GM21825 (cell line): ENCODE data around the gene SIGLEC1.

Source experiments
- ATAC-seq: cut with Tn5 transposase; IDR thresholded peaks from one replicate; pipeline ENCODE4 v1.9.1; 2021; ENCODE audit warnings: mild to moderate bottlenecking, moderate library complexity; ENCODE audit not compliant: unreplicated experiment

SIGLEC1 gene

DNA sequence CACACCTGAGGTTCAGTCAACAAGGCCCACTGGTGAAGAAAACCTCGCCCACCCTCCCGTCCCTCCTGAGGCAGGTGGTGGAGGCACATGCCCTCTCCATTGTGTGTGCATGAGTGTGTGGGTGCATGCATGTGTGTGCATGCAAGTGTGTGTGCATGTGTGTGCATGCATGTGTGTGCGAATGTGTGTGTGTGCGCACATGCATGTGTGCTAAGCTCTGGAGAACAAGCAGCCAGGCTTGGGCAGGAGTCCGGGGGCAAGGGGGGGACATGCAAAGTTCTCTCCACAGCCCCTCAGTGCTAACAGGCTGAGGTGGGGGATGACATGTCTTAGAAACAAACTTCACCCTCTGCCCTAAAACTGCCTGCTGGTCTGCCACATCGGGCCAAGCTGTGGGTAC, 17.0 kb upstream of the SIGLEC1 start:
- ATAC-seq = no peak

- no peak for ATAC-seq
These were observed 16.5 kb upstream of the SIGLEC1 start for GRCh38 chr20:3728876-3729275.

DNA sequence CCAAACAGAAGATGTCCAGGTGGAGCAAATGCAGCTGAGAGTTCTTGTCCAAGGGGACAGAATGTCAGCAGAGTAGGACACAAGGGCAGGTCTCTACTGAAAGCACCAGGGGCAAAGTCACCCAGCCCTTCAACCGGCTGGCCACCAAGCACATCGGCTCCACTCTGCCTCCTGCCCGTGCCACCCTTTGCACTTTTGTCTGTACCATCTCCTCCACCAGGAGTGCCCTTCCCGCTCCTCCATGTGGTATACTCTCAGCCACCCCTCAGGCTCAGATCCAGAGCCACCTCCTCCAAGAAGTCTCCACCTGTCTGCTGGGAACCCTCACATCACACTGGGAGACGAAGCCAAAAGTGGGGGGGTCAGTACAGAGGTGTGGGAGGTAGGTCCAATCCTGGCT, 16.0 kb upstream of the SIGLEC1 start:
- ATAC-seq = no peak

- no peak for ATAC-seq
These were observed 15.1 kb upstream of the SIGLEC1 start for GRCh38 chr20:3727401-3728021.

DNA sequence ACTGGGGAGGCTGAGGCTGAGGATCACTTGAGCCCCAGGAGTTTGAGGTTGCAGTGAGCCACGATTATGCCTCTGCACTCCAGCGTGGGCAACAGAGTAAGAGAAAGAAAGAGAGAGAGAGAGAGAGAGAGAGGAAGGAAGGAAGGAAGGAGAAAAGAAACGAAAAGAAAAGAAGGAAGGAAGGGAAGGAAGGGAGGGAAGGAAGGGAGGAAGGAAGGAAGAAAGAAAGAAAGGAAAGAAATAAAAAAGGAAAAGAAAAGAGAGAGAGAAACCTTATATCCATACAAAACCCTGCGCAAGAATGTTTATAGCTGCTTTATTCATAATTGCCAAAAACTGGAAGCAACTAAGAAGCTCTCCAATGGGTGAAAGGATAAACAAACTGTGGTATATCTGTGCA, 12.0 kb upstream of the SIGLEC1 start:
- no peak for ATAC-seq

DNA sequence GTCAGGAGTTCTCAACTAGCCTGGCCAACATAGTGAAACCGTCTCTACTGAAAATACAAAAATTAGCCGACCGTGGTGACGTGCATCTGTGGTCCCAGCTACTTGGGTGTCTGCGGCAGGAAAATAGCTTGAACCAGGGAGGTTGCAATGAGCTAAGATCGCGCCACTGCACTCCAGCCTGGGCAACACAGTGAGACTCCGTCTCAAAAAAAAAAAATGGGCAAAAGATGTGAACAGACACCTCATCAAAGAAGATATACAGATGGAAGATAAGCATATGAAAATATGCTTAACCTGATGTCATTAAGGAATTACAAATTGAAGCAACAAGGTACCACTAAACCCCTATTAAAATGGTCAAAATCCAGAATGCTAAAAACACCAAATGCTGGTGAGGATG, 10.9 kb upstream of the SIGLEC1 start:
- no peak for ATAC-seq

- no peak for ATAC-seq
These were observed 9.5 kb upstream of the SIGLEC1 start for GRCh38 chr20:3721912-3722311.

DNA sequence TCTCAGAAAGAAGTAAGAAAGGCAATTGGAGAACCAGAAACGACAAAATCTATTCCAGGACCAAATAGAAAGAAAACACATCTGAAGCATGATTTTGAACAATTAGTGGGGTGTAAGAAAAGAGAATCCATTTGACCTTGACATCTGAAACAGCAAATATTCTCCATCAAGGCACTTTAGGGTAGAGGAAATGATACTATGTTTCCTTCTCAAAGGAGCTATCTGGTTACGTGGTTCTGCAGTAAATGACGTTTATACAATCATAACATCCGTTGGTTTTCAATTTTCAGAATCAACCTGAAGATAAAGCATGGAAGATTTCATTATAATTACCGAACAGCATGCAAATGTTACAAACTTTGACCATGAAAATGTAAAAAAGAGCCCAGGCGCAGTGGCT, 8.2 kb upstream of the SIGLEC1 start:
- no peak for ATAC-seq

GRCh38 chr20:3720068-3720467, 7.7 kb upstream of the SIGLEC1 start:
- ATAC-seq = no peak

- no peak for ATAC-seq
These were observed 6.6 kb upstream of the SIGLEC1 start for GRCh38 chr20:3719046-3719445.

GRCh38 chr20:3716195-3716834, 3.9 kb upstream of the SIGLEC1 start:
- no peak for ATAC-seq

GRCh38 chr20:3714092-3714491, 1.7 kb upstream of the SIGLEC1 start:
- ATAC-seq = no peak

DNA sequence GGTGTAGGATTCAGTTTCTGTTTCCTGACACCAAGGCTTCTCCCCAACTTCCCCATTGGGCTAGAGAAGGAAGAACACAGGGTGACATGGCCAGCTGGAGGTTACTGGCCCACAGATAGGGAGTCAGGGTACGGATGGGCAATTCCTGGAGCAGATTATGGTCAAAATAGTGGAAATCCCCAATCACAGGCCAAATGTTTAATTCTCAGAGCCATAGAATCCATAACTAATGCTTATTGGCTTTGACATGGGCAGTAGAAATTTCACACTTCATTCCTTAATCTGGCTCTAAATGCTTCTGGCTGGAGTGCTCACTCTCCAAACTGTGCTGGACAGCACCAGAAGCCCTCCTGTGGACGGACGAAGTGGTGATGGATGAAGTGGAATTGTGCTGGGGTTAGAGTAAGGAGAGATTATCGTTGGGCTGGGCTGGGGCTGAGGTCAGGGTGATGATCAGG, 887 bp downstream of the SIGLEC1 start:
- no peak for ATAC-seq

DNA sequence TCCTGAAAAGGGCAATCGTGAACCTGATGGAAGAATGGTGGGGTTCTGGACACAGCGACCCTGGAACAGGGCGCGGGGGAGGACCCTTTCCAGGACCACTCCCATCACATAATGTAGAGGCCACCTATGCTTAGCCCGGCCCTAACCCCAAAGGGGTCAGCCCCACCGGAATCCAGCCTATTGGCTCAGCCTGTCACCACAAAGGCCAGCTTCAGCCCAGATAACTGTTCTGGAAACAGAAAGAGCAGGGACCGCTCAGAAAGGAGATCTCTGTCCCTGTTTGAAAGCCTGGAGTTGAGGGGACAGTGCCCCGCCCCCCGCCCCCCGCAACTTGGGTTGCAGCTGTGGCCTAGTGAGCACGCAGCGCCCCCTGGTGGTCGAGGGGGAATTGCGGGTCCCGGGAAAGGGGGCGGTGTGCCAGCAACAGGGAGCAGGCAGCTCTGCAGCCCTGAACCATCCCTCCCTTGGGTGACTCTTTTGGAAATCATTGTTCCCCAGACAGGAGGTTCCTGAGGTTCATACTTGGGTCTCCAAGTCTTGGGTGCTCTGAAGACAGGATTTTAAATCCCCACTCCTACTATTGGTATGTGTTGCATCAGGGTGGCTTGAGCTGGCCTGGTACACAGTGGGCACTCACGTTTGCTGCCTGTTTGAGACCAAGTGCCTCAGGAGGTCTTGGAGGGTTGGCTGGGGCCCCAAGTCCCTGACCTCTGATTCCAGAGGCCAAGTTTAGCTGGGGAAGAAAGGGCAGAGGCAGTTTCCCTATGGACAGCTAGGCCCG, 1.5 kb downstream of the SIGLEC1 start:
- no peak for ATAC-seq

DNA sequence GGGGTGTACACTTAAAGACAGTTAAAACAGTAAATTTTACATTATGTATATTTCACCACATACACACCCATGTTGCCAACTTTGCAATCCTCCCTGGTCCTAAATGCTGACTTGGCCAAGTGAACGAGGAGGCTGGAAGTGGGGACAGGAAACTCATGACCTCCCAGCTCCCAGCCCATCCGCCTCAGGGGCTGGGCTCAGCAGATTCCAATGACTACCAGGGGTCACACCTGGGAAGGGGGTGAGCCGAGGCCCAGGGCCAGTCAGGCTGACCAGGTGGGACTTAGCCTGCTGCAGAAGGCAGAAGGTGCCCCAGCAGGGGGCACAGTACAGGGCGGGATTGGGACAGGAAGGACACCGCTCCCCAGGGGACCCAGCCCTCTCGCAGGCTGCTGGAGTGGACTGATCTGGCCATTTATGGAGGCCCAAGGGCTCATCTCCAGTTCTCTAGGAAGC, 2.4 kb downstream of the SIGLEC1 start:
- no peak for ATAC-seq

DNA sequence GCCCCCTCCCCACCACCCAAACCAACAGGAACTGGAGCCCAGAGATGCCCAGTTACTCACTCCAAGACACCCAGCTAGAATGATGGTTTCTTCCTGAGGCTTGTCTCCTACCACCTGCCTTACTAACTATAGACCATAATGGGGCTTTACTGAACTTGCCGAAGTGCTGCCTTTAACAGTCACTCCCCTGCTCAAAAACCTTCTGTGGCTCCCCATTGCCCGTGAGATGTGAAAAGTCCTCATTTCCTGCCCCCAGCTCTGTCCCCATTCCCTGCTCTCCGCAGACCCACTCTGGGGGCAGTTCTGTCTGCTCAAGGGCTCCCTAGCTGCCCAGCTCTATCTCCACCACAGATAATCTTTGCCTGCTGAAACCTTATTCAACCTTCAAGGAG, 4.9 kb downstream of the SIGLEC1 start:
- ATAC-seq = no peak

DNA sequence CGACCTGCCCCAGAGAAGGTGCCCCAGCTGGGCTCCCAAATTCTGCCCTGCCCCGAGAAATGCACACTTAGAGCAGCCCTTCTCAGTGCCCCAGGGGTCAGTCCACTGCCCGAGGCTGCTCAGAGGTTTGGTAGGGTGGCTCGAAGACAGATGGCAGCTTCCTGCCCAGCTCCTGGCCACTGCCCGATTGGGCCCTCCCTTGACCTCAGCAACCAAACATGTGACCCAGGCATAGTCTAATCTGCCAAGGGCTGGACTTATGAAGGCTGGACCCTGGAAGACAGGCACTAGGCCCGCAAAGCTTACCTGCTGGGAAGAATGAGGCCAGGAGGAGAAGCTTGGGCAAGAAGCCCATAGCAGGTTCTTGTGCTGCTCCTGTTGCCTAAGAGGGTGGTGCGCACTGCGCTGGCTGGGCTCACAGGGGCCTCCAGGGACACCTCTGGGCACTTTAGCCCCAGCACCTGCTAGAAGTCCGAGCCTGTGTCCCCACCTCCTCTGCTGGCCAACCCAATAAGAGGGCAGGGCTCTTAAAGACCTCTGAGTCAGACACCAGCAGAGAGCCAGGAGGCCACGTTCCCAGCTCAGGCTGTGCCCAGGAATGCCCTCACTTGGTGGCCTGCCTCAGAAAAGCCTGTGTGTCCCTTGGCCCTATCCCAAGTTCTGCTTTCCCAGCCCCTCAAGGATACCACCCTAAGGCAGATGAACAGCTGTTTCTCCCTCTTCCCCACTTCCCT, 5.5 kb downstream of the SIGLEC1 start:
- ATAC-seq = no peak

GRCh38 chr20:3705970-3706739, 6.2 kb downstream of the SIGLEC1 start:
- no peak for ATAC-seq

DNA sequence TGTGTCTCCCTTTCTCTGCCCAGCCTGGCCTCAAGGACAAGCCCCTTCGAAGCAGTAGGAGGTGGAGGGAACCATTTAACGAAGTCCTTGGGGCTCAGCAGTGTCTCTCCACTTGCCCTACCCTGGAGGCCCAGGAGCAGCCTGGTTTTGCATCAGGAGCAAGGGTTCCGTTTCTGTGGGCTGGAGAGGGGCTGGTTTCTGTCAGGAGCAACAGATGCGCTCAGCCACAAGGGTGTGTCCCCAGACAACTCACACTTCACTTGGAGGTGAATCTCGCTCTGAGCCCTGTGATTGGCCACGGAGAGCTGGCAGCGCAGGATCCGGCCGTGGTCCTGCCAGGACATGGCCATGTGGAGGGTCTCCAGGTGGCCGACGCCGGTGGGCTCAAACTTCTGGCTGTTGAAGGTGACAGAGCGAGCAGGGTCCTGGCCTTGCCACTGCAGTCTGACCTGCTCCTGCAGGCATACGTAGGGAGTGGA, 6.9 kb downstream of the SIGLEC1 start:
- no peak for ATAC-seq

- no peak for ATAC-seq
These were observed 8.3 kb downstream of the SIGLEC1 start for GRCh38 chr20:3704087-3704486.
